H9 (cell line): ENCODE measurements around the gene CCDC12. TPM values are rescaled to one million over a fixed set of nuclear protein-coding genes. Genes with fewer than 3 reads are reported as not detected.

Experiments
- DNase-seq: peaks from one replicate; pipeline ENCODE4 v3.0.0-alpha.2; 2017
- H2AFZ ChIP-seq: one replicate; pipeline ENCODE4 v1.6.1; 2013; ENCODE audit warnings: mild to moderate bottlenecking, low read length, control low read depth, moderate library complexity
- H2AK5ac ChIP-seq: 2 replicates; pipeline ENCODE4 v1.6.1; 2013; ENCODE audit warnings: low read length, control low read depth, mixed read lengths; ENCODE audit not compliant: insufficient read length
- H2BK120ac ChIP-seq: one replicate; pipeline ENCODE4 v1.6.1; 2013; ENCODE audit warnings: low read depth, mild to moderate bottlenecking, low read length, control low read depth, inconsistent platforms; ENCODE audit not compliant: poor library complexity, severe bottlenecking
- H2BK12ac ChIP-seq: 2 replicates; pipeline ENCODE4 v1.6.1; 2013; ENCODE audit warnings: low read length, control low read depth, mixed read lengths, low read depth; ENCODE audit not compliant: insufficient read length
- H2BK15ac ChIP-seq: 2 replicates; pipeline ENCODE4 v1.6.1; 2013; ENCODE audit warnings: low read depth, low read length, control low read depth
- H2BK20ac ChIP-seq: one replicate; pipeline ENCODE4 v1.6.1; 2013; ENCODE audit warnings: low read depth, mild to moderate bottlenecking, low read length, control low read depth, inconsistent platforms; ENCODE audit not compliant: poor library complexity, severe bottlenecking
- H2BK5ac ChIP-seq: 2 replicates; pipeline ENCODE4 v1.6.1; 2013; ENCODE audit warnings: low read length, control low read depth, mixed read lengths; ENCODE audit not compliant: insufficient read length
- H3K14ac ChIP-seq: 2 replicates; pipeline ENCODE4 v1.6.1; 2013; ENCODE audit warnings: low read length, control low read depth; ENCODE audit not compliant: insufficient read depth
- H3K18ac ChIP-seq: 2 replicates; pipeline ENCODE4 v1.6.1; 2013; ENCODE audit warnings: low read depth, mild to moderate bottlenecking, mixed read lengths, low read length, control low read depth; ENCODE audit not compliant: insufficient read length
- H3K23ac ChIP-seq: 2 replicates; pipeline ENCODE4 v1.6.1; 2013; ENCODE audit warnings: low read length, control low read depth, mixed read lengths, low read depth; ENCODE audit not compliant: insufficient read length
- H3K23me2 ChIP-seq: 2 replicates; pipeline ENCODE4 v1.6.1; 2013; ENCODE audit warnings: low read depth, mild to moderate bottlenecking, mixed read lengths, low read length, control low read depth; ENCODE audit not compliant: insufficient read length, poor library complexity, severe bottlenecking
- H3K27ac ChIP-seq: 2 replicates; pipeline ENCODE4 v1.5.1; 2013; ENCODE audit warnings: low read length, control low read depth, mixed read lengths, low read depth; ENCODE audit not compliant: insufficient read length
- H3K27me3 ChIP-seq: 2 replicates; pipeline ENCODE4 v1.6.1; 2013; ENCODE audit warnings: low read length, control low read depth, inconsistent platforms; ENCODE audit not compliant: insufficient read depth
- H3K4ac ChIP-seq: 2 replicates; pipeline ENCODE4 v1.6.1; 2013; ENCODE audit warnings: low read depth, mild to moderate bottlenecking, control low read depth, inconsistent platforms, low read length, moderate library complexity
- H3K4me1 ChIP-seq: 2 replicates; pipeline ENCODE4 v1.6.1; 2013; ENCODE audit warnings: low read length, control low read depth, inconsistent platforms; ENCODE audit not compliant: insufficient read depth
- H3K4me2 ChIP-seq: 2 replicates; pipeline ENCODE4 v1.6.1; 2013; ENCODE audit warnings: low read length, control low read depth, mixed read lengths; ENCODE audit not compliant: insufficient read length, insufficient read depth
- H3K56ac ChIP-seq: 2 replicates; pipeline ENCODE4 v1.6.1; 2013; ENCODE audit warnings: low read depth, mild to moderate bottlenecking, mixed read lengths, low read length, control low read depth; ENCODE audit not compliant: insufficient read length
- H3K79me1 ChIP-seq: 2 replicates; pipeline ENCODE4 v1.6.1; 2013; ENCODE audit warnings: low read depth, mild to moderate bottlenecking, moderate library complexity, low read length, control low read depth, inconsistent platforms; ENCODE audit not compliant: insufficient read depth, poor library complexity, severe bottlenecking
- H3K79me2 ChIP-seq: 2 replicates; pipeline ENCODE4 v1.6.1; 2013; ENCODE audit warnings: low read length, control low read depth, inconsistent platforms; ENCODE audit not compliant: insufficient read depth
- H3K9ac ChIP-seq: 2 replicates; pipeline ENCODE4 v1.6.1; 2013; ENCODE audit warnings: low read length, control low read depth, mixed read lengths; ENCODE audit not compliant: insufficient read length; ENCODE audit errors: extremely low read depth
- H3K9me3 ChIP-seq: one replicate; pipeline ENCODE4 v1.6.1; 2013; ENCODE audit warnings: low read depth, low read length, inconsistent platforms; ENCODE audit not compliant: control insufficient read depth
- H3T11ph ChIP-seq: one replicate; pipeline ENCODE4 v1.6.1; 2013; ENCODE audit warnings: mild to moderate bottlenecking, low read length, control low read depth, inconsistent platforms
- H4K20me1 ChIP-seq: one replicate; pipeline ENCODE4 v1.6.1; 2013; ENCODE audit not compliant: control insufficient read depth, insufficient read length, insufficient read depth
- H4K5ac ChIP-seq: 2 replicates; pipeline ENCODE4 v1.6.1; 2013; ENCODE audit warnings: low read depth, mild to moderate bottlenecking, mixed read lengths, low read length, control low read depth; ENCODE audit not compliant: insufficient read length
- H4K8ac ChIP-seq: replicated peaks from 2 replicates; pipeline ENCODE4 v1.6.1; 2013; ENCODE audit warnings: low read length, control low read depth, mixed read lengths, low read depth; ENCODE audit not compliant: insufficient read length
- H4K91ac ChIP-seq: 2 replicates; pipeline ENCODE4 v1.6.1; 2013; ENCODE audit warnings: low read depth, mild to moderate bottlenecking, moderate library complexity, mixed read lengths, low read length, control low read depth; ENCODE audit not compliant: insufficient read length
- H3K27ac Mint-ChIP-seq, 3 experiments: 2 replicates in 2 of 3; 3 replicates in 1 of 3; pipeline ENCODE4 v1.8.0; 2020 to 2021; ENCODE audit warnings: mixed read lengths in 3 of 3, mild to moderate bottlenecking in 1 of 3, moderate library complexity in 1 of 3
- H3K27me3 Mint-ChIP-seq: 2 replicates; pipeline ENCODE4 v1.8.0; 2021; ENCODE audit warnings: low read depth, mild to moderate bottlenecking, moderate library complexity, mixed read lengths
- H3K36me3 Mint-ChIP-seq, 3 experiments: 2 replicates in 2 of 3; 3 replicates in 1 of 3; pipeline ENCODE4 v1.8.0; 2020 to 2021; ENCODE audit warnings: low read depth in 3 of 3, mixed read lengths in 3 of 3; ENCODE audit not compliant: insufficient read depth in 1 of 3
- H3K4me1 Mint-ChIP-seq, 2 experiments: 2 replicates each; pipeline ENCODE4 v1.8.0; 2020; ENCODE audit warnings: mixed read lengths in 2 of 2
- H3K4me3 Mint-ChIP-seq, 2 experiments: 2 replicates in 1 of 2; 3 replicates in 1 of 2; pipeline ENCODE4 v1.8.0; 2020 to 2021; ENCODE audit warnings: mild to moderate bottlenecking in 2 of 2, mixed read lengths in 2 of 2, moderate library complexity in 1 of 2
- H3K9me3 Mint-ChIP-seq, 2 experiments: 2 replicates in 1 of 2; 3 replicates in 1 of 2; pipeline ENCODE4 v1.8.0; 2020; ENCODE audit warnings: mild to moderate bottlenecking in 2 of 2, mixed read lengths in 2 of 2, moderate library complexity in 1 of 2
- CTCF ChIP-seq: fragments of 200-600 bp; sonication (generic); conservative IDR thresholded peaks from 3 replicates; pipeline ENCODE4 v1.8.0; 2021; ENCODE audit warnings: antibody characterized with exemption, mild to moderate bottlenecking
- WGBS: extraction: QIAGEN DNeasy Blood & Tissue Kit; methylation state at CpG from one replicate; pipeline ENCODE4 v1.1.7; 2013; ENCODE audit warnings: missing lambda C conversion rate, low lambda C conversion rate, mixed read lengths; ENCODE audit not compliant: insufficient read length; ENCODE audit errors: extremely low coverage; 5-methylcytosine and 5-hydroxymethylcytosine counted together
- total RNA-seq: library from RNA; stranded (reverse); gene quantifications from 2 replicates; pipeline ENCODE4 v1.2.1, GENCODE V29; 2021

The CCDC12 gene
- total RNA-seq, 1 experiment from 2014 or later, result 54.0 TPM

GRCh38 chr3:47003056-47003410 is 26.5 kb upstream of the CCDC12 start:
- TF ChIP-seq CTCF, result no peak
- no peak overlapping the region for H3T11ph ChIP-seq
- peaks cover 29 to 51% (median 44%) of the 10 kb centered on the region in 3 experiments for H3K36me3 Mint-ChIP-seq
- no peak overlapping the region for H3K14ac ChIP-seq
- no peaks in the 10 kb centered on the region for H3K79me2 ChIP-seq
- no peak overlapping the region for H2AK5ac ChIP-seq
- no peak overlapping the region for H2BK12ac ChIP-seq
- H3K4me1 ChIP-seq, result no peaks in the 10 kb centered on the region
- H2BK15ac ChIP-seq, result no peak overlapping the region
- no peak overlapping the region for H3K18ac ChIP-seq
- no peak overlapping the region for H3K27ac Mint-ChIP-seq
- no peaks in the 10 kb centered on the region; a peak in 1 of 5 replicates for H3K9me3 Mint-ChIP-seq
- H4K91ac ChIP-seq, result no peak overlapping the region
- no peak overlapping the region for H3K4me3 Mint-ChIP-seq
- H2BK120ac ChIP-seq, result no peak overlapping the region
- no peak overlapping the region for H3K56ac ChIP-seq
- H3K9ac ChIP-seq, result no peak overlapping the region
- no peak overlapping the region for H3K23ac ChIP-seq
- H4K20me1 ChIP-seq, result no peaks in the 10 kb centered on the region
- no peak overlapping the region for H2BK5ac ChIP-seq
- H2BK20ac ChIP-seq, result no peak overlapping the region
- H4K8ac ChIP-seq, result no peak overlapping the region
- no CpG with 5 or more reads among the region's 10 CpGs for WGBS
- H3K9me3 ChIP-seq, result no peaks in the 10 kb centered on the region
- no peak overlapping the region for H4K5ac ChIP-seq
- no peaks in the 10 kb centered on the region for H3K79me1 ChIP-seq
- H3K4me1 Mint-ChIP-seq, result peaks cover 5 to 8% of the 10 kb centered on the region in 2 experiments
- DNase-seq, result no peak
- no peaks in the 10 kb centered on the region for H3K27me3 Mint-ChIP-seq
- H3K4me2 ChIP-seq, result no peak overlapping the region
- no peak overlapping the region for H3K27ac ChIP-seq
- no peaks in the 10 kb centered on the region for H3K23me2 ChIP-seq
- no peak overlapping the region for H2AFZ ChIP-seq
- H3K4ac ChIP-seq, result no peak overlapping the region
- no peaks in the 10 kb centered on the region for H3K27me3 ChIP-seq
